Measurements from ENCODE around the gene GABRA5.

The GABRA5 gene

GRCh38 chr15:26844901-26845300 is 22.0 kb upstream of the GABRA5 start:
- ChIA-PET CTCF (no interaction called here), POLR2A (no interaction called here)
- H3K4me3 ChIP-seq (ENCODE audit: control insufficient read depth in 1 of 7, extremely low read depth in 1 of 7, insufficient read depth in 4 of 7, low read depth in 2 of 7, low read length in 6 of 7), result no peak overlapping the region
- H3K36me3 ChIP-seq (ENCODE audit: control insufficient read depth in 4 of 4, insufficient read depth in 4 of 4, low read length in 3 of 4), result no peaks in the 10 kb centered on the region
- no peaks in the 10 kb centered on the region for H3K4me1 ChIP-seq (ENCODE audit: control extremely low read depth in 1 of 4, control insufficient read depth in 4 of 4, insufficient read depth in 4 of 4, low read length in 3 of 4)
- H3K27me3 ChIP-seq (replicated peaks in 2 of 5; ENCODE audit: control insufficient read depth in 4 of 5, insufficient read depth in 5 of 5, low read length in 4 of 5), result peaks cover 0 to 7% (median 5%) of the 10 kb centered on the region in 5 experiments
- DNase-seq, result no peak
- no peak overlapping the region for H3K27ac ChIP-seq (ENCODE audit: insufficient read depth in 1 of 2, low read depth in 1 of 2, low read length in 2 of 2, poor library complexity in 1 of 2, severe bottlenecking in 2 of 2)
- peaks cover 0 to 2% (median 0%) of the 10 kb centered on the region in 5 experiments for H3K9me3 ChIP-seq (ENCODE audit: control extremely low read depth in 1 of 5, control insufficient read depth in 4 of 5, insufficient read depth in 2 of 5, low read depth in 1 of 5, low read length in 4 of 5)

- DNase-seq, result no peak
- ChIA-PET POLR2A (no interaction called here), CTCF (no interaction called here)
- H3K36me3 ChIP-seq (ENCODE audit: control insufficient read depth in 4 of 4, insufficient read depth in 4 of 4, low read length in 3 of 4), result no peaks in the 10 kb centered on the region
- H3K27ac ChIP-seq (ENCODE audit: insufficient read depth in 1 of 2, low read depth in 1 of 2, low read length in 2 of 2, poor library complexity in 1 of 2, severe bottlenecking in 2 of 2), result no peak overlapping the region
- H3K4me3 ChIP-seq (ENCODE audit: control insufficient read depth in 1 of 7, extremely low read depth in 1 of 7, insufficient read depth in 4 of 7, low read depth in 2 of 7, low read length in 6 of 7), result no peak overlapping the region
- H3K9me3 ChIP-seq (ENCODE audit: control extremely low read depth in 1 of 5, control insufficient read depth in 4 of 5, insufficient read depth in 2 of 5, low read depth in 1 of 5, low read length in 4 of 5), result peaks cover 0 to 2% (median 0%) of the 10 kb centered on the region in 5 experiments
- H3K4me1 ChIP-seq (ENCODE audit: control extremely low read depth in 1 of 4, control insufficient read depth in 4 of 4, insufficient read depth in 4 of 4, low read length in 3 of 4), result no peaks in the 10 kb centered on the region
- WGBS (ENCODE audit: insufficient coverage), result 100% methylated on average over 1 of the region's 1 CpG
- H3K27me3 ChIP-seq (replicated peaks in 2 of 5; ENCODE audit: control insufficient read depth in 4 of 5, insufficient read depth in 5 of 5, low read length in 4 of 5), result no peaks in the 10 kb centered on the region
These were observed 18.4 kb upstream of the GABRA5 start for GRCh38 chr15:26848498-26848897.

DNA sequence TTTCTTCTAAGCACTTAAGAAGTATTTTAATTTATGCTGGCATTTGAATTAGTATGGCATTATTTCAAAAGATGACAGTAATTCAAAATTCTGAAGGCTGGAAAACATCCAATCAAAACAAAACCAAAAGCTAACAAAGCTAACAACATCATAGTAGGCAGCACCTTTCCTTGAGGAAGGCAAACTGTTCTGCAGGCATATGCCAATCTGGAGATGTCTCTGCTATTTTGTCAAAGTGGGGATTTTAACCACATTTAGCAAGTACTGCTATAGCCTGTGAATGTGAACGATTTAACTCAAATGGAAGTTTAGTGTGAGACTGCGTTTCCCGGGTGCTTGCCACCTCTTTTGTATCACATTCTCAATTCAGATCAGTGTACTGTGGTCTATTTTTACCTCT is 16.7 kb upstream of the GABRA5 start:
- CTCF ChIA-PET, result no interaction called here

DNA sequence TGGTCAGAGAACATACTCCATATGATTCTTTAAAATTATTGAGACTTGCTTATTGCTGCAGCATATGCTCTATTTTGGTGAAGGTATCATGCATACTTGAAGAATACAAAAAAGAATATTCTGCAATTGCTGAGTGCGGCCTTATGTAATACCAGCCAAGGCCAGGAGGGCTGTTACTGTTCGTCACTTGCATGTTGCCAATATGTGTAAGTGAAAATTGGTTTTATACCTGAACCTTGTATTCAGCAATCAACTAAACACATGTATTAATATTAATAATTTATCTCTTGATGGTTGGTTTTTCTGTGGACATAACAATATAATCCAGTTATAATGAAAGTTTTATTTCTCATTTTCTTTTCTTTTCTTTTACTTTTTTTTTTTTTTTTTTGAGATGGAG is 13.9 kb upstream of the GABRA5 start:
- Histone ChIP-seq H3K9me3 (ENCODE audit: control extremely low read depth in 1 of 5, control insufficient read depth in 4 of 5, insufficient read depth in 2 of 5, low read depth in 1 of 5, low read length in 4 of 5) (peaks cover 0 to 2% (median 0%) of the 10 kb centered on the region in 5 experiments), H3K27me3 (replicated peaks in 2 of 5; ENCODE audit: control insufficient read depth in 4 of 5, insufficient read depth in 5 of 5, low read length in 4 of 5) (no peaks in the 10 kb centered on the region), H3K36me3 (ENCODE audit: control insufficient read depth in 4 of 4, insufficient read depth in 4 of 4, low read length in 3 of 4) (no peaks in the 10 kb centered on the region), H3K4me3 (ENCODE audit: control insufficient read depth in 1 of 7, extremely low read depth in 1 of 7, insufficient read depth in 4 of 7, low read depth in 2 of 7, low read length in 6 of 7) (no peak overlapping the region), H3K27ac (ENCODE audit: insufficient read depth in 1 of 2, low read depth in 1 of 2, low read length in 2 of 2, poor library complexity in 1 of 2, severe bottlenecking in 2 of 2) (no peak overlapping the region), H3K4me1 (ENCODE audit: control extremely low read depth in 1 of 4, control insufficient read depth in 4 of 4, insufficient read depth in 4 of 4, low read length in 3 of 4) (no peaks in the 10 kb centered on the region)
- ChIA-PET POLR2A (no interaction called here), CTCF (no interaction called here)
- WGBS (ENCODE audit: insufficient coverage), result 100% methylated on average over 1 of the region's 2 CpGs
- DNase-seq, result no peak

More for the DNA sequence above, 16.7 kb upstream of the GABRA5 start:
- DNase-seq, result no peak
- H3K36me3 ChIP-seq (ENCODE audit: control insufficient read depth in 4 of 4, insufficient read depth in 4 of 4, low read length in 3 of 4), result no peaks in the 10 kb centered on the region
- POLR2A ChIA-PET, result no interaction called here
- no peaks in the 10 kb centered on the region for H3K27me3 ChIP-seq (replicated peaks in 2 of 5; ENCODE audit: control insufficient read depth in 4 of 5, insufficient read depth in 5 of 5, low read length in 4 of 5)
- no peak overlapping the region for H3K4me3 ChIP-seq (ENCODE audit: control insufficient read depth in 1 of 7, extremely low read depth in 1 of 7, insufficient read depth in 4 of 7, low read depth in 2 of 7, low read length in 6 of 7)
- H3K9me3 ChIP-seq (ENCODE audit: control extremely low read depth in 1 of 5, control insufficient read depth in 4 of 5, insufficient read depth in 2 of 5, low read depth in 1 of 5, low read length in 4 of 5), result peaks cover 0 to 2% (median 0%) of the 10 kb centered on the region in 5 experiments
- H3K4me1 ChIP-seq (ENCODE audit: control extremely low read depth in 1 of 4, control insufficient read depth in 4 of 4, insufficient read depth in 4 of 4, low read length in 3 of 4), result no peaks in the 10 kb centered on the region
- no peak overlapping the region for H3K27ac ChIP-seq (ENCODE audit: insufficient read depth in 1 of 2, low read depth in 1 of 2, low read length in 2 of 2, poor library complexity in 1 of 2, severe bottlenecking in 2 of 2)
- no CpG with 5 or more reads among the region's 3 CpGs for WGBS (ENCODE audit: insufficient coverage)

GRCh38 chr15:26854435-26854834 is 12.4 kb upstream of the GABRA5 start:
- H3K4me3 ChIP-seq (ENCODE audit: control insufficient read depth in 1 of 7, extremely low read depth in 1 of 7, insufficient read depth in 4 of 7, low read depth in 2 of 7, low read length in 6 of 7), result no peak overlapping the region
- no peaks in the 10 kb centered on the region for H3K36me3 ChIP-seq (ENCODE audit: control insufficient read depth in 4 of 4, insufficient read depth in 4 of 4, low read length in 3 of 4)
- no peak overlapping the region for H3K27ac ChIP-seq (ENCODE audit: insufficient read depth in 1 of 2, low read depth in 1 of 2, low read length in 2 of 2, poor library complexity in 1 of 2, severe bottlenecking in 2 of 2)
- 50% methylated on average over 2 of the region's 4 CpGs for WGBS (ENCODE audit: insufficient coverage)
- no peaks in the 10 kb centered on the region for H3K27me3 ChIP-seq (replicated peaks in 2 of 5; ENCODE audit: control insufficient read depth in 4 of 5, insufficient read depth in 5 of 5, low read length in 4 of 5)
- no peaks in the 10 kb centered on the region for H3K9me3 ChIP-seq (ENCODE audit: control extremely low read depth in 1 of 5, control insufficient read depth in 4 of 5, insufficient read depth in 2 of 5, low read depth in 1 of 5, low read length in 4 of 5)
- ChIA-PET POLR2A (no interaction called here), CTCF (no interaction called here)
- DNase-seq, result no peak
- no peaks in the 10 kb centered on the region for H3K4me1 ChIP-seq (ENCODE audit: control extremely low read depth in 1 of 4, control insufficient read depth in 4 of 4, insufficient read depth in 4 of 4, low read length in 3 of 4)

GRCh38 chr15:26864664-26865191 is 2.1 kb upstream of the GABRA5 start:
- Histone ChIP-seq H3K27me3 (replicated peaks in 2 of 5; ENCODE audit: control insufficient read depth in 4 of 5, insufficient read depth in 5 of 5, low read length in 4 of 5) (peaks cover 15 to 56% (median 20%) of the 10 kb centered on the region in 5 experiments), H3K36me3 (ENCODE audit: control insufficient read depth in 4 of 4, insufficient read depth in 4 of 4, low read length in 3 of 4) (no peaks in the 10 kb centered on the region), H3K4me1 (ENCODE audit: control extremely low read depth in 1 of 4, control insufficient read depth in 4 of 4, insufficient read depth in 4 of 4, low read length in 3 of 4) (peaks cover 0 to 13% (median under 1%) of the 10 kb centered on the region in 4 experiments), H3K9me3 (ENCODE audit: control extremely low read depth in 1 of 5, control insufficient read depth in 4 of 5, insufficient read depth in 2 of 5, low read depth in 1 of 5, low read length in 4 of 5) (no peaks in the 10 kb centered on the region), H3K4me3 (ENCODE audit: control insufficient read depth in 1 of 7, extremely low read depth in 1 of 7, insufficient read depth in 4 of 7, low read depth in 2 of 7, low read length in 6 of 7) (no peak overlapping the region), H3K27ac (ENCODE audit: insufficient read depth in 1 of 2, low read depth in 1 of 2, low read length in 2 of 2, poor library complexity in 1 of 2, severe bottlenecking in 2 of 2) (no peak overlapping the region)
- peak; percentile 5 to 43 (median 28) for DNase-seq
- 0% methylated on average over 4 of the region's 8 CpGs for WGBS (ENCODE audit: insufficient coverage)
- CTCF ChIA-PET, result interaction anchor here (0.8 kb wide), 1 partner anchor 1356 kb away, joined by 3 read pairs; no protein-coding TSS in a partner anchor
- POLR2A ChIA-PET, result no interaction called here

DNA sequence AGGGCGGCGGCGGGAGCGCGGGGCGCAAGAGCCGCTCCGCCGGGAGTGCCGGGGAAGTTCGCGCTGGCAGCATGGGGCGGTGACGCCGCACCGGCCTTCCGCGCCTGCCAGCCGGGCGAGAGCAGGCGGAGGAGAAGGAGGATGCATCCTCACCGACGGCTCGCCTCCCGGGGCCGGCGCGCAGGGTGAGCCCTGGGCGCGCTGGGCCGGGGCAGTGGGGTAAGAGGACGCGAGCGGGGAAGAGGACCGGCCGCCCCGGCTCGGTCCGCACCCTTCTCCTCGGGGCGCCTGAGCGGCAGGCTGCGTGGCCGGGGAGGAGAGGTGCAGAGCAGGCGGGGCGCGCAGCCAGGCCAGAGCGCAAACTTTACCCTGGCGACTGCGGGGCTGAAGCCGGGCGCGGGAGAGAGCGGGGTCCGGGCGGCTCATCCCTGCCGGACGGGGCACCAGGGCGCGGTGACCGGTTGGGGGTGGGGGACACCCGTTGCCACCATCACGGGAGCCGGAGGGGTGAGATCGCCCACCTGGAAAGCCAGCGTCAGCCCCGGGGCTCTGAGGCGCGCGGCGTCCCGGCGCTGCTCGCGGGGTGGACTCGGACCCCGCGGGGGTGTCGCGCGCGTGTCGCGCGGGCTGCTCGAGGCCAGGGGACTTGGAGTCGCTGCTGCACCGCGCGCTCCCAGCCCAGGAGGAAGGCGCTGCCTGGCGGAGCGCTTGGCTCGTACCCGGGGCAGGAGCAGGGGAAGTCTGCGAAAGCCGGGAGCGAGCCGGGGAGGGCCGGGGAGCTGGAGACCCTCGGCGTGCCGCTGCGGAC is 542 bp downstream of the GABRA5 start:
- CTCF ChIA-PET, result no interaction called here
- Histone ChIP-seq H3K4me1 (ENCODE audit: control extremely low read depth in 1 of 4, control insufficient read depth in 4 of 4, insufficient read depth in 4 of 4, low read length in 3 of 4) (peaks cover 0 to 13% (median under 1%) of the 10 kb centered on the region in 4 experiments), H3K36me3 (ENCODE audit: control insufficient read depth in 4 of 4, insufficient read depth in 4 of 4, low read length in 3 of 4) (no peaks in the 10 kb centered on the region), H3K27me3 (replicated peaks in 2 of 5; ENCODE audit: control insufficient read depth in 4 of 5, insufficient read depth in 5 of 5, low read length in 4 of 5) (peaks cover 17 to 73% (median 30%) of the 10 kb centered on the region in 5 experiments), H3K9me3 (ENCODE audit: control extremely low read depth in 1 of 5, control insufficient read depth in 4 of 5, insufficient read depth in 2 of 5, low read depth in 1 of 5, low read length in 4 of 5) (no peaks in the 10 kb centered on the region), H3K4me3 (ENCODE audit: control insufficient read depth in 1 of 7, extremely low read depth in 1 of 7, insufficient read depth in 4 of 7, low read depth in 2 of 7, low read length in 6 of 7) (peak overlapping the region in 1 of 7 experiments; percentile 19), H3K27ac (ENCODE audit: insufficient read depth in 1 of 2, low read depth in 1 of 2, low read length in 2 of 2, poor library complexity in 1 of 2, severe bottlenecking in 2 of 2) (no peak overlapping the region)
- POLR2A ChIA-PET, result no interaction called here
- WGBS (ENCODE audit: insufficient coverage), result 2% methylated on average over 87 of the region's 104 CpGs
- no peak for DNase-seq
